Hypothalamus (tissue), 51 donors: ENCODE results near the gene C12orf43.

ENCODE experiments used
- DNase-seq, 51 donors: peaks; one replicate each; lab custom pipeline; 2025; lab: John Stamatoyannopoulos, UW

C12orf43 gene

GRCh38 chr12:120979862-120980696 lies 36.2 kb downstream of the C12orf43 start:
- DNase-seq: no peak

GRCh38 chr12:120979220-120979861 lies 36.9 kb downstream of the C12orf43 start:
- no peak for DNase-seq

GRCh38 chr12:120978296-120979219 lies 37.7 kb downstream of the C12orf43 start, which contains the start of gene HNF1A:
Gene HNF1A (plus strand): TSS chr12:120978543. CDS start chr12:120978769, 226 bp downstream.
- no peak for DNase-seq

GRCh38 chr12:120977531-120978295 lies 38.6 kb downstream of the C12orf43 start:
- DNase-seq: no peak

- peak in 2 of 51 donors; percentile 1 to 6 for DNase-seq
Measured at GRCh38 chr12:120972870-120973543, 43.3 kb downstream of the C12orf43 start.

GRCh38 chr12:120971299-120972180 lies 44.7 kb downstream of the C12orf43 start:
- peak in 14 of 51 donors; percentile 0 to 34 (median 4) for DNase-seq

- no peak for DNase-seq
Measured at GRCh38 chr12:120970310-120970709, 46.0 kb downstream of the C12orf43 start.

- no peak for DNase-seq
Measured at GRCh38 chr12:120965534-120966091, 50.7 kb downstream of the C12orf43 start.

- DNase-seq: no peak
Measured at GRCh38 chr12:120964298-120964697, 52.0 kb downstream of the C12orf43 start.

GRCh38 chr12:120962532-120963020 lies 53.7 kb downstream of the C12orf43 start:
- DNase-seq: no peak

GRCh38 chr12:120961604-120962531 lies 54.4 kb downstream of the C12orf43 start:
- no peak for DNase-seq

GRCh38 chr12:120960657-120961056 lies 55.6 kb downstream of the C12orf43 start:
- DNase-seq: no peak

GRCh38 chr12:120959111-120959878 lies 57.0 kb downstream of the C12orf43 start:
- DNase-seq: no peak

- no peak for DNase-seq
Measured at GRCh38 chr12:120956579-120957300, 59.5 kb downstream of the C12orf43 start.

GRCh38 chr12:120955232-120955631 lies 61.1 kb downstream of the C12orf43 start:
- DNase-seq: no peak
